K562 (cell line): ENCODE measurements around the gene MRPL10. TPM values are rescaled to one million over a fixed set of nuclear protein-coding genes. Genes with fewer than 3 reads are reported as not detected.
A peak's percentile ranks its signal among the peaks of the same experiment; 100 is the strongest.

Experiments used
- ATAC-seq: fragments of 200-7000 bp; cut with Tn5 transposase; 3 replicates; pipeline ENCODE4 v1.9.1; 2020; ENCODE audit warnings: moderate library complexity
- BruUV-seq: library from RNA; stranded (reverse); fragments of 400-500 nt; replicated peaks from 2 replicates; lab custom pipeline; 2021; lab: Mats Ljungman, UMichigan
- CTCF ChIA-PET: fragments of 300-600 bp; formaldehyde crosslinking; extraction: SDS; loops from one replicate; lab custom pipeline; 2021; ENCODE audit warnings: low intra/inter-chr PET ratio; lab: Yijun Ruan, JAX
- POLR2A ChIA-PET: fragments of 300-600, 350-650 bp; sonication (Branson Sonifier 250); formaldehyde crosslinking; extraction: SDS; loops from one replicate; lab custom pipeline; 2021; ENCODE audit warnings: antibody characterized with exemption, inconsistent platforms; lab: Yijun Ruan, JAX
- DNase-seq, 4 experiments: peaks; one replicate each; pipeline versions ENCODE4 v3.0.0 to v3.0.0-alpha.2; 2011 to 2018; ENCODE audit warnings: low spot score in 3 of 4, mixed read lengths in 3 of 4; ENCODE audit errors: extremely low read depth in 1 of 4
- FAIRE-seq: peaks from 2 replicates; lab custom pipeline; 2011; peaks lifted over from hg19 to GRCh38; lab: Jason Lieb, UNC
- H2AFZ ChIP-seq: 2 replicates; pipeline ENCODE4 v1.6.0; 2011; ENCODE audit warnings: low read depth, low read length, control low read depth, inconsistent platforms
- H3K27ac ChIP-seq: fragments of 200-600 bp; 3 replicates; pipeline ENCODE4 v1.8.0; 2011; ENCODE audit warnings: low read depth, mild to moderate bottlenecking, control low read depth, inconsistent platforms, low read length, moderate library complexity, mixed read lengths; ENCODE audit errors: extremely low read depth
- H3K27me3 ChIP-seq, 2 experiments: fragments of 300-600 bp in 1 of 2; 2 replicates in 1 of 2; 3 replicates in 1 of 2; pipeline versions ENCODE4 v1.6.0 to v1.8.0; 2011; ENCODE audit warnings: inconsistent platforms in 2 of 2, low read length in 2 of 2, mild to moderate bottlenecking in 1 of 2, mixed read lengths in 1 of 2, moderate library complexity in 1 of 2; ENCODE audit not compliant: control insufficient read depth in 2 of 2, insufficient read depth in 2 of 2
- H3K36me3 ChIP-seq: fragments of 300-600 bp; 3 replicates; pipeline ENCODE4 v1.8.0; 2011; ENCODE audit warnings: mild to moderate bottlenecking, low read length, inconsistent platforms; ENCODE audit not compliant: control insufficient read depth, insufficient read depth
- H3K4me1 ChIP-seq, 2 experiments: fragments of 200-600 bp in 1 of 2; replicated peaks in 1 of 2; 2 replicates in 1 of 2; 3 replicates in 1 of 2; pipeline versions ENCODE4 v1.5.1 to v1.8.0; 2011; ENCODE audit warnings: inconsistent platforms in 2 of 2, low read length in 2 of 2, mild to moderate bottlenecking in 1 of 2, mixed read lengths in 1 of 2, moderate library complexity in 1 of 2; ENCODE audit not compliant: control insufficient read depth in 2 of 2, insufficient read depth in 2 of 2
- H3K4me2 ChIP-seq: 2 replicates; pipeline ENCODE4 v1.6.1; 2011; ENCODE audit warnings: low read length, control low read depth, inconsistent platforms, mixed read lengths; ENCODE audit not compliant: insufficient read depth
- H3K4me3 ChIP-seq: fragments of 200-600 bp; sonication (generic), shearing (Covaris generic); 2 replicates; pipeline ENCODE4 v1.5.1; 2016; ENCODE audit warnings: control low read depth, inconsistent platforms
- H3K79me2 ChIP-seq: fragments of 200-600 bp; 3 replicates; pipeline ENCODE4 v1.8.0; 2011; ENCODE audit warnings: low read length, inconsistent platforms; ENCODE audit not compliant: control insufficient read depth, insufficient read depth
- H3K9ac ChIP-seq, 2 experiments: 2 replicates each; pipeline versions ENCODE4 v1.6.0 to v1.6.1; 2011; ENCODE audit warnings: low read depth in 2 of 2, low read length in 2 of 2, control low read depth in 1 of 2, inconsistent platforms in 1 of 2, mild to moderate bottlenecking in 1 of 2, mixed read lengths in 1 of 2; ENCODE audit not compliant: insufficient read depth in 1 of 2
- H3K9me1 ChIP-seq: one replicate; pipeline ENCODE4 v1.6.0; 2011; ENCODE audit warnings: inconsistent platforms, mild to moderate bottlenecking, low read length, moderate library complexity; ENCODE audit not compliant: control insufficient read depth, insufficient read depth
- H3K9me3 ChIP-seq: replicated peaks from 2 replicates; pipeline ENCODE4 v1.5.1; 2011; ENCODE audit warnings: low read depth, low read length, inconsistent platforms; ENCODE audit not compliant: control insufficient read depth, insufficient read depth
- H4K20me1 ChIP-seq: replicated peaks from 2 replicates; pipeline ENCODE4 v1.6.1; 2011; ENCODE audit warnings: low read length, inconsistent platforms, mixed read lengths; ENCODE audit not compliant: control insufficient read depth, insufficient read depth
- EHMT2 ChIP-seq: fragments of 450-650 bp; IDR thresholded peaks from 2 replicates; pipeline ENCODE4 v1.6.1; 2018; ENCODE audit warnings: antibody characterized with exemption
- ESRRA ChIP-seq: fragments of 450-650 bp; IDR thresholded peaks from 2 replicates; pipeline ENCODE4 v1.6.1; 2014; ENCODE audit warnings: low read depth, mild to moderate bottlenecking, moderate library complexity, borderline replicate concordance
- KLF10 ChIP-seq: fragments of 250-450 bp; sonication (Bioruptor Pico); IDR thresholded peaks from 2 replicates; pipeline ENCODE4 v1.6.1; 2021; ENCODE audit warnings: matching md5 sums
- PML ChIP-seq: IDR thresholded peaks from 2 replicates; pipeline ENCODE4 v1.6.1; 2012; ENCODE audit warnings: low read length, inconsistent platforms
- SMC3 ChIP-seq: conservative IDR thresholded peaks from 2 replicates; pipeline ENCODE4 v1.6.1; 2011; ENCODE audit warnings: low read depth, low read length, improper control_type of control experiment; ENCODE audit not compliant: insufficient read depth
- SP2 ChIP-seq: IDR thresholded peaks from 2 replicates; pipeline ENCODE4 v1.6.1; 2011; ENCODE audit warnings: mild to moderate bottlenecking, low read depth, low read length, moderate library complexity; ENCODE audit not compliant: poor library complexity, severe bottlenecking; ENCODE audit errors: extremely low read depth
- SREBF1 ChIP-seq: fragments of 150-350 bp; IDR thresholded peaks from 2 replicates; pipeline ENCODE4 v1.6.1; 2014; ENCODE audit warnings: antibody characterized with exemption, low read depth, low read length, borderline replicate concordance
- ZNF507 ChIP-seq: conservative IDR thresholded peaks from 2 replicates; pipeline ENCODE4 v1.6.1; 2017; ENCODE audit warnings: missing genetic modification characterization, missing compliant biosample characterization
- ZNF586 ChIP-seq: fragments of 450-650 bp; formaldehyde crosslinking; conservative IDR thresholded peaks from 2 replicates; pipeline ENCODE4 v1.4.0; 2020; ENCODE audit warnings: mild to moderate bottlenecking, moderate library complexity
- WGBS: fragments of 100-300 bp; shearing (Covaris generic); methylation state at CpG from one replicate; pipeline ENCODE4 v1.1.6; 2016; ENCODE audit warnings: low coverage, mixed read lengths; ENCODE audit not compliant: insufficient coverage; ENCODE audit errors: missing lambda C conversion rate; 5-methylcytosine and 5-hydroxymethylcytosine counted together
- in situ Hi-C: fragments of 300-500 bp; cut with MboI; formaldehyde crosslinking; loops from 4 replicates; pipeline ENCODE4 v1.15.0; 2018; ENCODE audit warnings: inconsistent platforms, mixed read lengths
- intact Hi-C: fragments of 100-400 bp; cut with micrococcal nuclease; formaldehyde crosslinking; loops from 2 replicates; pipeline ENCODE4 v1.14.2; 2022
- polyA plus RNA-seq, 8 experiments: library from polyadenylated mRNA; depleted of rRNA in 4 of 8; stranded (reverse) in 5 of 8; unstranded in 3 of 8; fragments of >200 nt; fragmentation: Nextera tagmentation in 2 of 8; fragmentation: Illumina TruSeq in 1 of 8; extraction: Ambion mirVana in 2 of 8; extraction: Trizol in 1 of 8; gene quantifications; 2 replicates each; pipeline versions ENCODE4 v1.2.1 to v1.2.3, GENCODE V29; 2011 to 2014; ENCODE audit warnings: inconsistent platforms in 1 of 8, missing spikeins in 1 of 8
- total RNA-seq, 7 experiments: library from RNA; depleted of rRNA in 6 of 7; stranded (reverse); fragments of >200 nt in 6 of 7; fragmentation: Illumina TruSeq in 2 of 7; extraction: Trizol in 2 of 7; gene quantifications; 2 replicates each; pipeline versions ENCODE4 v1.2.1 to v1.2.3, GENCODE V29; 2011 to 2021; ENCODE audit warnings: low replicate concordance in 1 of 7
- TF ChIP-seq, protein P1 (sequence below): fragments of 200-800 bp; sonication (Bioruptor generic); IDR thresholded peaks from 2 replicates; pipeline ENCODE4 v1.6.1; 2017; ENCODE audit warnings: missing genetic modification characterization, missing compliant biosample characterization
- TF ChIP-seq, protein P2 (sequence below), 2 experiments: fragments of 450-650 bp in 1 of 2; IDR thresholded peaks; 2 replicates each; pipeline ENCODE4 v1.6.1; 2011 to 2017; ENCODE audit warnings: low read depth in 2 of 2, antibody characterized with exemption in 1 of 2, borderline replicate concordance in 1 of 2, low read length in 1 of 2, mild to moderate bottlenecking in 1 of 2, mixed read lengths in 1 of 2; ENCODE audit not compliant: control insufficient read depth in 1 of 2

MRPL10 gene
- total and polyA plus RNA-seq, 9 of the 15 experiments (the other 6 are each of a cell fraction or from before 2014, with no cell fraction given) = 27.8 to 105 (median 67.3) TPM

DNA sequence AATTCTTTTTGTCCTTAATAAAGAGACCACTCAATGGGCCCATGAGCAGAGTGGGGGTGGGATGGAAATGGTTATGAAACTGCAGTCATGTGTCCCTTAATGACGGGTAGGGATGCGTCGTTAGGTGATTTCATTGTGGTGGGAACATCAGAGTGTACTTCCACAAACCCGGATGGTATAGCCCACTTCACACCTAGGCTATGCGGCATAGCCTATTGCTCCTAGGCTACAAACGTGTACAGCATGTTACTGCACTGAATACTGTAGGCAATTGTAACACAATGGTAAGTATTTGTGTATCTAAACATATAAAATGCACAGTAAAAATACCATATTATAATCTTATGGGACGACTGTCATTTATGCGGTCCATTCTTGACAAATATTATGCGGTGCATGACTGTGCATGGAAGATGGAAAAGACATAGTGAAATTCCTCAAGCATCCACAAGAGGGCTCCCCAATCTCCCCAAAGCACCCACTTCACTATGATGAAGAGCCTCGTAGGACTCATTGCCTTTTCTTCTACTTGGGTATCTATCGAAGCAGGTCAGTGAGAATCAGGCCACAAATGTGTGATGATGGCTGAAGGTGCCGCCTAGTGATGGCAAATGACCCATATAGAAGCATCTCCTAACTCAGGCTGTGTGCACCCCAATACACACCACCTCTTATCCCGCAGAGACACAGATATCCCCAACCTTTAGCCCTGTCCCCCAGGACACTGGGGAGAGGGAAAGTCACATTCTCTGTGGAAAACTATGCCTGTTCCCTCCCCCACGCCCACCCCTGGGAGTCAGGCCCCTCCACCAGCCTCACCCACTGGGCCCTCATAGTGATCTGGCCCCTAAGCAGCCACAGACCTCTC is 54.8 kb downstream of the MRPL10 start (continued):
- no peak for TF ChIP-seq ZNF586 (CRISPR knock-in tag)
- TF ChIP-seq SREBF1 = no peak
- peak; percentile 72 for TF ChIP-seq SMC3
- TF ChIP-seq EHMT2 = no peak

DNA sequence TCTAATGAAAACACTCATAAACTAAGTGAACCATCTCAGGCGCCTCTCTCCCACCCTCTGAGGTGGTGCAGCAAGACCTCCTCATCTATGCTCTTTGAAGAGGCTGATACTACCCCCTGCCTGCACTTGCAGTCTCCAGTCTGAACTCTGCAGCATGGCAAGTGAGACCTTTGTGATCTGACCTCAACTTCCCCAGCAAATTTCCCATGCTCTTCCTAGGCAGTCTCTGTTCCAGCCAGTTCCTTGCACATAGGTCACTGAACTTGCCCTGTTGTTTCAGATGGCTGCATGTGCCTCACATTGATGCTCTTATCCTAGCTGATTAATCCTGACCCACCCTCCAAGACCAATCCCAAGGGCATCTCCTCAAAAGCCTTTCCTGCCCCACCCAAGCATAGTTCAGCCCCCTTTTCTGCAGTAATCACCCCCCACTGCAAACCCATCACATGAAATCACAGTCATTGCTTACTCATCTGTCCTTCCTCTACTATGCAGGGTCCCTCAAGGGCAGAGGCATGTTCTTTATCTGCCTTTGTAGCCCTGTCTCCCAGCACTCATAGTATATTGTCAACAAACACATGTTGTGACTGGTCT is 56.3 kb downstream of the MRPL10 start:
- TF ChIP-seq SP2 = no peak
- TF ChIP-seq, protein P1, sequence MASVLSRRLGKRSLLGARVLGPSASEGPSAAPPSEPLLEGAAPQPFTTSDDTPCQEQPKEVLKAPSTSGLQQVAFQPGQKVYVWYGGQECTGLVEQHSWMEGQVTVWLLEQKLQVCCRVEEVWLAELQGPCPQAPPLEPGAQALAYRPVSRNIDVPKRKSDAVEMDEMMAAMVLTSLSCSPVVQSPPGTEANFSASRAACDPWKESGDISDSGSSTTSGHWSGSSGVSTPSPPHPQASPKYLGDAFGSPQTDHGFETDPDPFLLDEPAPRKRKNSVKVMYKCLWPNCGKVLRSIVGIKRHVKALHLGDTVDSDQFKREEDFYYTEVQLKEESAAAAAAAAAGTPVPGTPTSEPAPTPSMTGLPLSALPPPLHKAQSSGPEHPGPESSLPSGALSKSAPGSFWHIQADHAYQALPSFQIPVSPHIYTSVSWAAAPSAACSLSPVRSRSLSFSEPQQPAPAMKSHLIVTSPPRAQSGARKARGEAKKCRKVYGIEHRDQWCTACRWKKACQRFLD (CRISPR knock-in tag) = no peak
- TF ChIP-seq ZNF507 (tag) = no peak
- TF ChIP-seq ESRRA = no peak
- no peak for TF ChIP-seq KLF10 (CRISPR knock-in tag)
- TF ChIP-seq, protein P2, sequence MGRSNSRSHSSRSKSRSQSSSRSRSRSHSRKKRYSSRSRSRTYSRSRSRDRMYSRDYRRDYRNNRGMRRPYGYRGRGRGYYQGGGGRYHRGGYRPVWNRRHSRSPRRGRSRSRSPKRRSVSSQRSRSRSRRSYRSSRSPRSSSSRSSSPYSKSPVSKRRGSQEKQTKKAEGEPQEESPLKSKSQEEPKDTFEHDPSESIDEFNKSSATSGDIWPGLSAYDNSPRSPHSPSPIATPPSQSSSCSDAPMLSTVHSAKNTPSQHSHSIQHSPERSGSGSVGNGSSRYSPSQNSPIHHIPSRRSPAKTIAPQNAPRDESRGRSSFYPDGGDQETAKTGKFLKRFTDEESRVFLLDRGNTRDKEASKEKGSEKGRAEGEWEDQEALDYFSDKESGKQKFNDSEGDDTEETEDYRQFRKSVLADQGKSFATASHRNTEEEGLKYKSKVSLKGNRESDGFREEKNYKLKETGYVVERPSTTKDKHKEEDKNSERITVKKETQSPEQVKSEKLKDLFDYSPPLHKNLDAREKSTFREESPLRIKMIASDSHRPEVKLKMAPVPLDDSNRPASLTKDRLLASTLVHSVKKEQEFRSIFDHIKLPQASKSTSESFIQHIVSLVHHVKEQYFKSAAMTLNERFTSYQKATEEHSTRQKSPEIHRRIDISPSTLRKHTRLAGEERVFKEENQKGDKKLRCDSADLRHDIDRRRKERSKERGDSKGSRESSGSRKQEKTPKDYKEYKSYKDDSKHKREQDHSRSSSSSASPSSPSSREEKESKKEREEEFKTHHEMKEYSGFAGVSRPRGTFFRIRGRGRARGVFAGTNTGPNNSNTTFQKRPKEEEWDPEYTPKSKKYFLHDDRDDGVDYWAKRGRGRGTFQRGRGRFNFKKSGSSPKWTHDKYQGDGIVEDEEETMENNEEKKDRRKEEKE (IDR thresholded peaks at IDR 0.05; ENCODE audit: borderline replicate concordance in 1 of 2, control insufficient read depth in 1 of 2, low read depth in 2 of 2, low read length in 1 of 2) = no peak
- no peak for TF ChIP-seq PML
- Histone ChIP-seq H3K9ac (no peak overlapping the region), H3K9me1 (no peaks in the 10 kb centered on the region), H3K4me2 (no peak overlapping the region), H3K79me2 (no peaks in the 10 kb centered on the region), H3K27ac (no peak overlapping the region), H3K9me3 (0 out of 2 replicates have a peak, but pooled peaks cover 2% of the 10 kb centered on the region), H4K20me1 (no peaks in the 10 kb centered on the region), H3K4me1 (peaks cover 0 to 6% of the 10 kb centered on the region in 2 experiments; a peak in 2 of 5 replicates), H3K4me3 (no peak overlapping the region), H3K36me3 (no peaks in the 10 kb centered on the region), H3K27me3 (peaks cover 24 to 46% of the 10 kb centered on the region in 2 experiments; a peak in 4 of 5 replicates), H2AFZ (no peak overlapping the region)
- no TSS peak for BruUV-seq
- 0% methylated on average over 1 of the region's 1 CpG for WGBS
- ChIA-PET CTCF (no interaction called here), POLR2A (no interaction called here)
- ATAC-seq = no peak
- FAIRE-seq = no peak
- intact Hi-C loops (loop anchor here (5.0 kb wide), 2 partner anchors 57 to 117 kb away; partner anchors contain the start of genes LRRC46 and MRPL10), in situ Hi-C loops (no loop called here)
- no peak for DNase-seq
